Measurements from ENCODE around the gene PCBP4.
A peak's percentile ranks its signal among the peaks of the same experiment; 100 is the strongest.

Gene PCBP4

DNA sequence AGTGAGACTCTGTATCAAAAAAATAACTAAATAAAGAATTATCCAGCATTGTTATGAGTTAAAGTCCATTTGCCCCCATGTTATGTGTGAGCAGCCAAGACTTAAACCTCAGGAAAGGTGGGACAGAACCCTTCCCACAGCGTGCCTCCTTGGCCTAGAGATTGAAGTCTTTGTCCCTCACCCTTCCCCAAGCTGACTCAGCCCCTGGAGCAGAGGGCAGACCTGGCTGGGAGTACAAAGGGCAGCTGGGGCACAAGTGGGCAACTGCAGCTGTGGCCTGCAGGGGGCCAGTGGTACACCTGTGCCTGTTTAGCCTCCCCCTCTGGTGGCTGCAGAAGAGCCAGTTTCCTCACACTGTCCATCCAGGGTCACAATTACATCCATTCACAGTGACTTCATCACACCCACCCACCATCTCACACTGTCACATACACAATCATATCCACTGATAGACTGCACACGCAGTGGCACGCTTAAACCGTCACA is 15.1 kb upstream of the PCBP4 start:
- WGBS (ENCODE audit: insufficient coverage) = 3% methylated on average over 4 of the region's 4 CpGs
- Histone ChIP-seq H3K9me3 (ENCODE audit: control extremely low read depth in 1 of 5, control insufficient read depth in 4 of 5, insufficient read depth in 2 of 5, low read depth in 1 of 5, low read length in 4 of 5) (no peaks in the 10 kb centered on the region), H3K4me1 (ENCODE audit: control extremely low read depth in 1 of 4, control insufficient read depth in 4 of 4, insufficient read depth in 4 of 4, low read length in 3 of 4) (peaks cover 4 to 31% (median 23%) of the 10 kb centered on the region in 4 experiments), H3K4me3 (ENCODE audit: control insufficient read depth in 1 of 7, extremely low read depth in 1 of 7, insufficient read depth in 4 of 7, low read depth in 2 of 7, low read length in 6 of 7) (peak overlapping the region; percentile 59 to 82 (median 71)), H3K27ac (ENCODE audit: insufficient read depth in 1 of 2, low read depth in 1 of 2, low read length in 2 of 2, poor library complexity in 1 of 2, severe bottlenecking in 2 of 2) (peak overlapping the region in 1 of 2 experiments; percentile 79), H3K27me3 (replicated peaks in 2 of 5; ENCODE audit: control insufficient read depth in 4 of 5, insufficient read depth in 5 of 5, low read length in 4 of 5) (no peaks in the 10 kb centered on the region), H3K36me3 (ENCODE audit: control insufficient read depth in 4 of 4, insufficient read depth in 4 of 4, low read length in 3 of 4) (peaks cover 0 to 11% (median 4%) of the 10 kb centered on the region in 4 experiments)
- peak; percentile 45 to 64 (median 48) for DNase-seq
- ChIA-PET POLR2A (interaction anchor here (0.6 to 0.8 kb wide), 2 partner anchors 8 to 9 kb away, joined by 4 to 5 read pairs; partner anchors contain the start of gene ABHD14B), CTCF (interaction anchor here (0.7 to 5.6 kb wide), 11 partner anchors 9 to 161 kb away, joined by 3 to 52 read pairs (median 4); partner anchors contain the start of genes ABHD14B, GPR62, PARP3 and RPL29)

DNA sequence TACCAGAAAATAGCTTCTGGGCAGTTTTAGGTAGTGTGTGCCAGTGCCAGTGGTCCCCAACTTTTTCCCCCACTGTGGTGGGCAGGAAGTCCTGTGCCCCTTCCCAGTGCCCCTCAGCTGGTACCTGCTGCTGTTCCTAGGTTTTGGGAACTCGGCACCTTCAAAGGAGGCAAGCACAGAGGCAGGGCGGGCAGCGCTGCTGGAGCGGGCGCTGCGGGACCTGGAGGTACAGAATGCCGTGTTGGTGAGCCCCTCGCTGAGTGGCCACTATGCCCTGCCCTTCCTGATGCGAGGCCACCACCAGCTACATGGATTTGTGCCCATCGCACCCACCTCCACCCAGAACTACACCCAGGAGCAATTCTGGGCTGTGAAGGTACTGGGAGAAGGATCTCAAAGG is 13.0 kb upstream of the PCBP4 start:
- DNase-seq = no peak
- peaks cover 0 to 11% (median 2%) of the 10 kb centered on the region in 4 experiments for H3K36me3 ChIP-seq (ENCODE audit: control insufficient read depth in 4 of 4, insufficient read depth in 4 of 4, low read length in 3 of 4)
- no peaks in the 10 kb centered on the region for H3K9me3 ChIP-seq (ENCODE audit: control extremely low read depth in 1 of 5, control insufficient read depth in 4 of 5, insufficient read depth in 2 of 5, low read depth in 1 of 5, low read length in 4 of 5)
- WGBS (ENCODE audit: insufficient coverage) = 97% methylated on average over 7 of the region's 10 CpGs
- no peaks in the 10 kb centered on the region for H3K27me3 ChIP-seq (replicated peaks in 2 of 5; ENCODE audit: control insufficient read depth in 4 of 5, insufficient read depth in 5 of 5, low read length in 4 of 5)
- ChIA-PET POLR2A (no interaction called here), CTCF (interaction anchor here (1.1 to 5.6 kb wide), 3 partner anchors 10 to 39 kb away, joined by 3 to 52 read pairs (median 4); partner anchors contain the start of genes RPL29 and RRP9)
- H3K27ac ChIP-seq (ENCODE audit: insufficient read depth in 1 of 2, low read depth in 1 of 2, low read length in 2 of 2, poor library complexity in 1 of 2, severe bottlenecking in 2 of 2) = peak overlapping the region in 1 of 2 experiments; percentile 37
- H3K4me1 ChIP-seq (ENCODE audit: control extremely low read depth in 1 of 4, control insufficient read depth in 4 of 4, insufficient read depth in 4 of 4, low read length in 3 of 4) = peaks cover 7 to 50% (median 32%) of the 10 kb centered on the region in 4 experiments
- H3K4me3 ChIP-seq (ENCODE audit: control insufficient read depth in 1 of 7, extremely low read depth in 1 of 7, insufficient read depth in 4 of 7, low read depth in 2 of 7, low read length in 6 of 7) = no peak overlapping the region

DNA sequence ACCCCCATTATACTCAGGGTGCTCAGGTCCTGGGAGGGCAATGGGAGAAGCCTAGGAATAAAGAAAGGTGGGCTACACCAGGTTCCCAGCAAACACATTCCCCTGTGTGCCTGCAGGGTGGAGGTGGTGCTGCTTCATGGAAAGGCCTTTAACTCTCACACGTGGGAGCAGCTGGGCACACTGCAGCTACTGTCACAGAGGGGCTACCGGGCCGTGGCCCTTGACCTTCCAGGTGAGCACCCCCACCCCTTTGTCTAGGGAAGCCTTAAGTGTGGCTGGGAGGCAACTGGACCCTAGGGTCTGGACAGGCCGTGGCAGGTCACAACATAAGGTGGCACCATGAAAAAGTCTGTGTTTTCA is 10.9 kb upstream of the PCBP4 start:
- H3K9me3 ChIP-seq (ENCODE audit: control extremely low read depth in 1 of 5, control insufficient read depth in 4 of 5, insufficient read depth in 2 of 5, low read depth in 1 of 5, low read length in 4 of 5) = no peaks in the 10 kb centered on the region
- no peak overlapping the region for H3K4me3 ChIP-seq (ENCODE audit: control insufficient read depth in 1 of 7, extremely low read depth in 1 of 7, insufficient read depth in 4 of 7, low read depth in 2 of 7, low read length in 6 of 7)
- H3K4me1 ChIP-seq (ENCODE audit: control extremely low read depth in 1 of 4, control insufficient read depth in 4 of 4, insufficient read depth in 4 of 4, low read length in 3 of 4) = peaks cover 7 to 57% (median 44%) of the 10 kb centered on the region in 4 experiments
- no peaks in the 10 kb centered on the region for H3K27me3 ChIP-seq (replicated peaks in 2 of 5; ENCODE audit: control insufficient read depth in 4 of 5, insufficient read depth in 5 of 5, low read length in 4 of 5)
- no peak for DNase-seq
- WGBS (ENCODE audit: insufficient coverage) = 100% methylated on average over 3 of the region's 4 CpGs
- POLR2A ChIA-PET = no interaction called here
- peaks cover 0 to 11% (median 2%) of the 10 kb centered on the region in 4 experiments for H3K36me3 ChIP-seq (ENCODE audit: control insufficient read depth in 4 of 4, insufficient read depth in 4 of 4, low read length in 3 of 4)
- no peak overlapping the region for H3K27ac ChIP-seq (ENCODE audit: insufficient read depth in 1 of 2, low read depth in 1 of 2, low read length in 2 of 2, poor library complexity in 1 of 2, severe bottlenecking in 2 of 2)
- CTCF ChIA-PET = no interaction called here

DNA sequence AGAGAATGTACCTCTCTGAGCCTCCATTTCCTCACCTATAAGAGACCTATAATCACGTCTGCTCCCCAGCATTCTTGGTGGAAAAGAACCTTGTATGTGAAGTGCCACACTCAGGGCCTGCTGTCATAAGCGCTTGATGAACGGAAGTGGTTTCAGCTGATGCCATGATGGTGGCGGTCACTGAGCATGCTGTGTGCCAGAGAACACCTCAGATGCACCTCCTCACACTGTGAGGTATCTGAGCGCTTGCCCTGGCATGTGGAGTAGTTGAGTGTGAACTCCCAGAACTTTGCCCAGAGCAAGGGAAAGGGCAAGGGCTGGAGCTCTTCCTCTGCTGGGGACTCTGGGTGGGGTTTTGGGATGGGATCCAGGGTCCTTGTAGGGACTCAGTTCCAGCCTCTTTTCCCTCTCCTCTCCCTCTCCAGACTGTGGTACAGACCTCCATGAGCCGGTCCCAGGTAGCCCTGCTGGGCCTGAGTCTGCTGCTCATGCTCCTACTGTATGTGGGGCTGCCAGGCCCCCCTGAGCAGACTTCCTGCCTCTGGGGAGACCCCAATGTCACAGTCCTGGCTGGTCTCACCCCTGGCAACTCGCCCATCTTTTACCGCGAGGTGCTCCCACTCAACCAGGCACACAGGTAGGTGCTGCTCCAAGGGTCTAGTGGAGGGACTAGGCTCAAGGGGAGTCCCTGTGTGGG is 10.3 kb upstream of the PCBP4 start:
- ChIA-PET CTCF (interaction anchor here (0.9 kb wide), 1 partner anchor 35 kb away, joined by 3 read pairs; no protein-coding TSS in a partner anchor), POLR2A (no interaction called here)
- peak in 2 of 3 donors; percentile 43 to 64 for DNase-seq
- Histone ChIP-seq H3K4me3 (ENCODE audit: control insufficient read depth in 1 of 7, extremely low read depth in 1 of 7, insufficient read depth in 4 of 7, low read depth in 2 of 7, low read length in 6 of 7) (no peak overlapping the region), H3K36me3 (ENCODE audit: control insufficient read depth in 4 of 4, insufficient read depth in 4 of 4, low read length in 3 of 4) (peaks cover 0 to 11% (median 2%) of the 10 kb centered on the region in 4 experiments), H3K27me3 (replicated peaks in 2 of 5; ENCODE audit: control insufficient read depth in 4 of 5, insufficient read depth in 5 of 5, low read length in 4 of 5) (no peaks in the 10 kb centered on the region), H3K27ac (ENCODE audit: insufficient read depth in 1 of 2, low read depth in 1 of 2, low read length in 2 of 2, poor library complexity in 1 of 2, severe bottlenecking in 2 of 2) (no peak overlapping the region), H3K4me1 (ENCODE audit: control extremely low read depth in 1 of 4, control insufficient read depth in 4 of 4, insufficient read depth in 4 of 4, low read length in 3 of 4) (peaks cover 7 to 52% (median 39%) of the 10 kb centered on the region in 4 experiments), H3K9me3 (ENCODE audit: control extremely low read depth in 1 of 5, control insufficient read depth in 4 of 5, insufficient read depth in 2 of 5, low read depth in 1 of 5, low read length in 4 of 5) (no peaks in the 10 kb centered on the region)
- 92% methylated on average over 8 of the region's 9 CpGs for WGBS (ENCODE audit: insufficient coverage)

DNA sequence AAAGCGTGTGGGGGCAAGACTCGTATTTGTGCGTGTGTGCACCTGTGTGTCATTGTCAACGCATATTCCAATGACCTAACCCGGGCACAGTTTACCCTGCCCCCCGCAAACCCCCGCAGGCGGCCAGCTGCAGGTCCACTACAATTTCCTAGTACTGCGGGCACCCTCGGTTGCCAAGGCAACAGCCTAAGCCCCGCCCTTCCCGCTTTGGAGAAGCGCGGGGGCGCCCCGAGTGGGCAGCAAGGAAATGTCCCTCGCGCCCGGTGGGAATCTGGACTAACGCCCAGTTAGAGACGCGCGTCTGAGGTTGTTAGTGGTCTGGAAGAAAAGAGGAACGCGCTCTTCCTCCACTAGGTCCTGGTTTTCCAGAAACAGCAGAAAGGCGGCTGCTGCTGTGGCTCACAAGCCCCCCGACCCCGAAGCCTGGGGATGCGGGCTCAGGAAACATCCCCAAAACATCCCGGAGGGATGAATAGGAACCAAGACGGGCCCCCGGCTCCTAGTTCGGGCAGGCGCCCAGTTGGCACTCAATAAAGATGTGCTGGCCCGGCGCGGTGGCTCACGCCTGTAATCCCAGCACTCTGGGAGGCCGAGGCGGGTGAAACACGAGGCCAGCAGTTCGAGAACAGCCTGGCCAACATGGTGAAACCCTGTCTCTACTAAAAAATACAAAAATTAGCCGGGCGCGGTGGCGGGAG is 8.7 kb upstream of the PCBP4 start:
- 44% methylated on average over 44 of the region's 46 CpGs for WGBS (ENCODE audit: insufficient coverage)
- POLR2A ChIA-PET = interaction anchor here (1.1 kb wide), 1 partner anchor 9 kb away, joined by 4 read pairs; no protein-coding TSS in a partner anchor
- peak in 2 of 3 donors; percentile 50 to 54 for DNase-seq
- H3K9me3 ChIP-seq (ENCODE audit: control extremely low read depth in 1 of 5, control insufficient read depth in 4 of 5, insufficient read depth in 2 of 5, low read depth in 1 of 5, low read length in 4 of 5) = no peaks in the 10 kb centered on the region
- peaks cover 4 to 39% (median 31%) of the 10 kb centered on the region in 4 experiments for H3K4me1 ChIP-seq (ENCODE audit: control extremely low read depth in 1 of 4, control insufficient read depth in 4 of 4, insufficient read depth in 4 of 4, low read length in 3 of 4)
- no peak overlapping the region for H3K27ac ChIP-seq (ENCODE audit: insufficient read depth in 1 of 2, low read depth in 1 of 2, low read length in 2 of 2, poor library complexity in 1 of 2, severe bottlenecking in 2 of 2)
- CTCF ChIA-PET = interaction anchor here (1.3 to 9.3 kb wide), 2 partner anchors 8 to 16 kb away, joined by 3 to 76 read pairs; no protein-coding TSS in a partner anchor
- peak overlapping the region; percentile 47 to 90 (median 84) for H3K4me3 ChIP-seq (ENCODE audit: control insufficient read depth in 1 of 7, extremely low read depth in 1 of 7, insufficient read depth in 4 of 7, low read depth in 2 of 7, low read length in 6 of 7)
- H3K36me3 ChIP-seq (ENCODE audit: control insufficient read depth in 4 of 4, insufficient read depth in 4 of 4, low read length in 3 of 4) = peaks cover 0 to 11% (median 2%) of the 10 kb centered on the region in 4 experiments
- H3K27me3 ChIP-seq (replicated peaks in 2 of 5; ENCODE audit: control insufficient read depth in 4 of 5, insufficient read depth in 5 of 5, low read length in 4 of 5) = no peaks in the 10 kb centered on the region

DNA sequence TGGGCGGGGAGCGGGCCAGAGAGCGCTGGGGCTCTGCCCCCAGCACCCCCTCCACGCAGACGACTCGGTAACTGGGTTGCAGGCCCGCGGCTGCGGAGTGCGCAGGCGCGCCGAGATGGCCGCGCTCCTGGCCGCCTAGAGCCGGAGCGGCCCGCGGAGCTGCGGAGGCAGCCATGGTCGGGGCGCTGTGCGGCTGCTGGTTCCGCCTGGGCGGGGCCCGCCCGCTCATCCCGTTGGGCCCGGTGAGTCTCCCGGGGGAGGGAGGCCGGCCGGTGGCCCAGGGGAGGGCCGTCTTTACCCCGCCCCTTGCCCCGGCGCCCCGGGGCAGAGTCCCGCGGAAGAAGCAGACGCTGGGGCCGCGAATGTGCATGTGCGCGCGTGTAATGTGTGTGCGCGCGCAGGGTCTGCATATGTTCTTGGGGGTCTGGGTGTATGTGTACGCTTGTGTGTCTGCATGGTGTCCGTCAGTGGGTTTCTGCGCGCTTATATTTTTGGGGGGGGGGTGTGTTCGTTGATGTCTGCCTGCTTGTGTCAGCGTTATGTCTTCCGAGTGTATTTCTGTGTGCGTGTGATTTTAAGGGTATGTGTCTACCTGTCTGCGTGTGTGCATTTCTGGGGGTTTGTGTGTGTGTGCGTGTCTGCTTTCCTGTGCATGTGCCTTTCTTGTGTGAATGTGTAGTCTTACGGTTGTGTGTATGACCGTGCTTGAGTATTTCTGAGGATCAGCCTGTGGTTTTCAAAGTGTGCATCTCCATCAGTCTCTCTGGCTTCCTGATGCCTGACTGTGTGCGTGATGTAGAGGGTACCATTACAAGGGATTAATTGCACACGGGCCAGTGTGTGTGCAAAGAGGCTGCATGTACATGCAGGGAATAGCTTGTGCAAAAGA is 8.0 kb upstream of the PCBP4 start, which contains the start of gene ABHD14A:
Gene ABHD14A, plus strand, starts transcription at position 102 of the 889 bp plus-strand sequence. Its CDS starts 72 bp downstream, at position 174.
- Histone ChIP-seq H3K4me3 (ENCODE audit: control insufficient read depth in 1 of 7, extremely low read depth in 1 of 7, insufficient read depth in 4 of 7, low read depth in 2 of 7, low read length in 6 of 7) (peak within 1 kb of the TSS; percentile 65 to 90 (median 84)), H3K27ac (ENCODE audit: insufficient read depth in 1 of 2, low read depth in 1 of 2, low read length in 2 of 2, poor library complexity in 1 of 2, severe bottlenecking in 2 of 2) (peak within 1 kb of the TSS in 1 of 2 experiments; percentile 77), H3K36me3 (ENCODE audit: control insufficient read depth in 4 of 4, insufficient read depth in 4 of 4, low read length in 3 of 4) (peaks cover 0 to 6% (median under 1%) of the 10 kb centered on the region in 4 experiments), H3K4me1 (ENCODE audit: control extremely low read depth in 1 of 4, control insufficient read depth in 4 of 4, insufficient read depth in 4 of 4, low read length in 3 of 4) (peaks cover 4 to 38% (median 29%) of the 10 kb centered on the region in 4 experiments), H3K27me3 (replicated peaks in 2 of 5; ENCODE audit: control insufficient read depth in 4 of 5, insufficient read depth in 5 of 5, low read length in 4 of 5) (no peaks in the 10 kb centered on the region), H3K9me3 (ENCODE audit: control extremely low read depth in 1 of 5, control insufficient read depth in 4 of 5, insufficient read depth in 2 of 5, low read depth in 1 of 5, low read length in 4 of 5) (no peaks in the 10 kb centered on the region)
- POLR2A ChIA-PET = interaction anchor here (1.1 kb wide), 1 partner anchor 9 kb away, joined by 4 read pairs; no protein-coding TSS in a partner anchor
- WGBS (ENCODE audit: insufficient coverage) = under 1% methylated on average over 34 of the region's 63 CpGs
- peak; percentile 61 to 70 (median 67) for DNase-seq
- CTCF ChIA-PET = interaction anchor here (0.9 to 9.3 kb wide), 6 partner anchors 9 to 23 kb away, joined by 3 to 76 read pairs (median 6); no protein-coding TSS in a partner anchor
